ENCODE results near the gene ZPLD1. TPM values are rescaled to one million over a fixed set of nuclear protein-coding genes. Genes with fewer than 3 reads are reported as not detected.

Gene ZPLD1
- total RNA-seq, 1 experiment from 2014 or later = 0.17 TPM

- CTCF ChIA-PET = no interaction called here
- BruUV-seq (replicated peaks) = no TSS peak
These were observed 22.8 kb downstream of the ZPLD1 start for GRCh38 chr3:102457644-102458043.

GRCh38 chr3:102460579-102460978 is 25.8 kb downstream of the ZPLD1 start:
- Histone ChIP-seq H3K4me3 (ENCODE audit: low read depth, low read length, poor library complexity, severe bottlenecking) (no peak overlapping the region), H3K9me3 (ENCODE audit: low read depth, low read length, poor library complexity, severe bottlenecking) (no peaks in the 10 kb centered on the region), H3K27me3 (replicated peaks; ENCODE audit: insufficient read depth, low read depth, low read length, poor library complexity) (no peaks in the 10 kb centered on the region), H3K36me3 (ENCODE audit: insufficient read depth, low read length, poor library complexity, severe bottlenecking) (no peaks in the 10 kb centered on the region), H3K4me1 (ENCODE audit: insufficient read depth, low read length, poor library complexity, severe bottlenecking) (no peaks in the 10 kb centered on the region), H3K27ac (ENCODE audit: low read depth, low read length, poor library complexity, severe bottlenecking) (no peak overlapping the region)
- CTCF ChIA-PET = no interaction called here
- TF ChIP-seq EZH2 (IDR thresholded peaks at IDR 0.05; ENCODE audit: borderline replicate concordance, low read depth, low read length, poor library complexity, severe bottlenecking) = no peak
- TF ChIP-seq CTCF (conservative IDR thresholded peaks at IDR 0.05; ENCODE audit: low read depth, low read length) = no peak
- POLR2A ChIA-PET (ENCODE audit: low non-redundant PET) = no interaction called here
- no TSS peak for BruUV-seq (replicated peaks)
- intact Hi-C loops (cut with micrococcal nuclease; ENCODE audit: unreplicated experiment) = no loop called here
- no peak for DNase-seq (ENCODE audit: low spot score)

More at GRCh38 chr3:102457644-102458043, 22.8 kb downstream of the ZPLD1 start:
- Histone ChIP-seq H3K4me3 (ENCODE audit: low read depth, low read length, poor library complexity, severe bottlenecking) (no peak overlapping the region), H3K9me3 (ENCODE audit: low read depth, low read length, poor library complexity, severe bottlenecking) (no peaks in the 10 kb centered on the region), H3K36me3 (ENCODE audit: insufficient read depth, low read length, poor library complexity, severe bottlenecking) (no peaks in the 10 kb centered on the region), H3K4me1 (ENCODE audit: insufficient read depth, low read length, poor library complexity, severe bottlenecking) (no peaks in the 10 kb centered on the region), H3K27ac (ENCODE audit: low read depth, low read length, poor library complexity, severe bottlenecking) (no peak overlapping the region), H3K27me3 (replicated peaks; ENCODE audit: insufficient read depth, low read depth, low read length, poor library complexity) (no peaks in the 10 kb centered on the region)
- TF ChIP-seq EZH2 (IDR thresholded peaks at IDR 0.05; ENCODE audit: borderline replicate concordance, low read depth, low read length, poor library complexity, severe bottlenecking) (no peak), CTCF (conservative IDR thresholded peaks at IDR 0.05; ENCODE audit: low read depth, low read length) (no peak)
- intact Hi-C loops (cut with micrococcal nuclease; ENCODE audit: unreplicated experiment) = no loop called here
- POLR2A ChIA-PET (ENCODE audit: low non-redundant PET) = no interaction called here
- DNase-seq (ENCODE audit: low spot score) = no peak

- H3K36me3 ChIP-seq (ENCODE audit: insufficient read depth, low read length, poor library complexity, severe bottlenecking) = no peaks in the 10 kb centered on the region
- no peaks in the 10 kb centered on the region for H3K27me3 ChIP-seq (replicated peaks; ENCODE audit: insufficient read depth, low read depth, low read length, poor library complexity)
- TF ChIP-seq EZH2 (IDR thresholded peaks at IDR 0.05; ENCODE audit: borderline replicate concordance, low read depth, low read length, poor library complexity, severe bottlenecking) (no peak), CTCF (conservative IDR thresholded peaks at IDR 0.05; ENCODE audit: low read depth, low read length) (no peak)
- no peak overlapping the region for H3K27ac ChIP-seq (ENCODE audit: low read depth, low read length, poor library complexity, severe bottlenecking)
- intact Hi-C loops (cut with micrococcal nuclease; ENCODE audit: unreplicated experiment) = no loop called here
- no peak overlapping the region for H3K4me3 ChIP-seq (ENCODE audit: low read depth, low read length, poor library complexity, severe bottlenecking)
- CTCF ChIA-PET = no interaction called here
- POLR2A ChIA-PET (ENCODE audit: low non-redundant PET) = no interaction called here
- no peaks in the 10 kb centered on the region for H3K9me3 ChIP-seq (ENCODE audit: low read depth, low read length, poor library complexity, severe bottlenecking)
- H3K4me1 ChIP-seq (ENCODE audit: insufficient read depth, low read length, poor library complexity, severe bottlenecking) = no peaks in the 10 kb centered on the region
- BruUV-seq (replicated peaks) = no TSS peak
- no peak for DNase-seq (ENCODE audit: low spot score)
These were observed 29.4 kb downstream of the ZPLD1 start for GRCh38 chr3:102464261-102464660.

Measured in A673 (cell line).